Measurements from ENCODE around the gene MESD.

MESD gene

GRCh38 chr15:80898040-80898439 lies 91.6 kb downstream of the MESD start:
- no peak for TF ChIP-seq CTCF (IDR thresholded peaks at IDR 0.05; ENCODE audit: low read depth, low read length)
- H3K4me3 ChIP-seq (replicated peaks in 1 of 2; ENCODE audit: low read depth in 2 of 2, low read length in 2 of 2) = no peak overlapping the region
- DNase-seq (ENCODE audit: low read depth in 2 of 2) = no peak
